Measurements from ENCODE around the gene DISP3. TPM values are rescaled to one million over a fixed set of nuclear protein-coding genes. Genes with fewer than 3 reads are reported as not detected.

DISP3 gene
- total and polyA plus RNA-seq, 8 donors = 0.13 to 6.7 (median 0.74) TPM

GRCh38 chr1:11498956-11499594, 20.1 kb downstream of the DISP3 start:
- DNase-seq (no peak), FAIRE-seq (no peak), ATAC-seq (no peak)
- H3K9me3 ChIP-seq = no peaks in the 10 kb centered on the region
- peaks cover 0 to 9% (median 0%) of the 10 kb centered on the region in 4 donors for H3K27me3 ChIP-seq
- 50 to 61% methylated on average over 13 of the region's 13 CpGs for WGBS, 2 donors
- H3K4me1 ChIP-seq = no peaks in the 10 kb centered on the region
- intact Hi-C loops (cut with DNase I) = no loop called here
- no peak for TF ChIP-seq CTCF (IDR thresholded peaks at IDR 0.05)
- H3K4me3 ChIP-seq = no peak overlapping the region
- no peaks in the 10 kb centered on the region for H3K36me3 ChIP-seq
- H3K27ac ChIP-seq = no peak overlapping the region

- Histone ChIP-seq H3K9me3 (no peaks in the 10 kb centered on the region), H3K27ac (no peak overlapping the region), H3K4me1 (no peaks in the 10 kb centered on the region), H3K36me3 (no peaks in the 10 kb centered on the region), H3K4me3 (no peak overlapping the region), H3K27me3 (peaks cover 0 to 9% (median 0%) of the 10 kb centered on the region in 4 donors)
- intact Hi-C loops (cut with DNase I) = no loop called here
- no peak for TF ChIP-seq CTCF (IDR thresholded peaks at IDR 0.05)
- peak in 2 of 4 donors; percentile 45 to 57 for ATAC-seq
- DNase-seq = no peak
- 53 to 59% methylated on average over 14 of the region's 14 CpGs for WGBS, 2 donors
- FAIRE-seq = no peak
These were observed 20.8 kb downstream of the DISP3 start for GRCh38 chr1:11499601-11500331.

- DNase-seq = no peak
- 72 to 81% methylated on average over 7 of the region's 7 CpGs for WGBS, 2 donors
- ATAC-seq = no peak
- FAIRE-seq = no peak
- intact Hi-C loops (cut with DNase I) = no loop called here
- no peak overlapping the region for H3K4me3 ChIP-seq
- H3K4me1 ChIP-seq = no peaks in the 10 kb centered on the region
- no peak for TF ChIP-seq CTCF (IDR thresholded peaks at IDR 0.05)
- peaks cover 0 to 3% (median 0%) of the 10 kb centered on the region in 4 donors for H3K9me3 ChIP-seq
- H3K27ac ChIP-seq = no peak overlapping the region
- no peaks in the 10 kb centered on the region for H3K36me3 ChIP-seq
- H3K27me3 ChIP-seq = peaks cover 0 to 9% (median 0%) of the 10 kb centered on the region in 4 donors
These were observed 21.9 kb downstream of the DISP3 start for GRCh38 chr1:11500881-11501280.

GRCh38 chr1:11501491-11501897, 22.5 kb downstream of the DISP3 start:
- H3K36me3 ChIP-seq = no peaks in the 10 kb centered on the region
- H3K9me3 ChIP-seq = peaks cover 0 to 3% (median 0%) of the 10 kb centered on the region in 4 donors
- no peak overlapping the region for H3K27ac ChIP-seq
- FAIRE-seq (no peak), DNase-seq (no peak), ATAC-seq (peak in 2 of 4 donors; percentile 25 to 47)
- H3K27me3 ChIP-seq = peaks cover 0 to 9% (median 0%) of the 10 kb centered on the region in 4 donors
- no peaks in the 10 kb centered on the region for H3K4me1 ChIP-seq
- intact Hi-C loops (cut with DNase I) = no loop called here
- no peak for TF ChIP-seq CTCF (IDR thresholded peaks at IDR 0.05)
- no peak overlapping the region for H3K4me3 ChIP-seq
- WGBS, 2 donors = 26 to 27% methylated on average over 48 of the region's 48 CpGs

Measured in pancreas (tissue), 10 donors.